ENCODE data around the gene SDCCAG8.

The SDCCAG8 gene

DNA sequence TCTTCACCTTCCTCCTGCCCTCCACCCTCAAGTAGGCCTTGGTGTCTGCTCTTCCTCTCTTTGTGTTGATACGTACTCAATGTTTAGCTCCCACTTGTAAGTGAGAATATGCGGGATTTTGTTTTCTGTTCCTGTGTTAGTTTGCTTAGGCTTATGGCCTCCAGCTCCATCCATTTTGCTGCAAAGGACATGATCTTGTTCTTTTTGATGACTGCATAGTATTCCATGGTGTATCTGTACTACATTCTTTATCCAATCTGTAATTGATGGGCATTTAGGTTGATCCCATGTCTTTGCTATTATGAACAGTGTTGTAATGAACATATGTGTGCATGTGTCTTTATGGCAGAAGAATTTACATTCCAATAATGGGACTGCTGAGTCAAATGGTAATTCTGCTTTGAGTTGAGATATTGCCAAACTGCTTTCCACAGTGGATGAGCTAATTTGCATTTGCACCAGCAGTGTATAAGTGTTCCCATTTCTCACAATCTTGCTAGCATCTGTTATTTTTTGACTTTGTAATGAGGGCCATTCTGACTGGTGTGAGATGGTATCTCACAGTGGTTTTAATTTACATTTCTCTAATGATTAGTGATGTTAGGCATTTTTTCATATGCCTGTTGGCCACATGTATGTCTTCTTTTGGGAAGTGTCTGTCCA, 272.7 kb downstream of the SDCCAG8 start:
- TF ChIP-seq, protein P1, sequence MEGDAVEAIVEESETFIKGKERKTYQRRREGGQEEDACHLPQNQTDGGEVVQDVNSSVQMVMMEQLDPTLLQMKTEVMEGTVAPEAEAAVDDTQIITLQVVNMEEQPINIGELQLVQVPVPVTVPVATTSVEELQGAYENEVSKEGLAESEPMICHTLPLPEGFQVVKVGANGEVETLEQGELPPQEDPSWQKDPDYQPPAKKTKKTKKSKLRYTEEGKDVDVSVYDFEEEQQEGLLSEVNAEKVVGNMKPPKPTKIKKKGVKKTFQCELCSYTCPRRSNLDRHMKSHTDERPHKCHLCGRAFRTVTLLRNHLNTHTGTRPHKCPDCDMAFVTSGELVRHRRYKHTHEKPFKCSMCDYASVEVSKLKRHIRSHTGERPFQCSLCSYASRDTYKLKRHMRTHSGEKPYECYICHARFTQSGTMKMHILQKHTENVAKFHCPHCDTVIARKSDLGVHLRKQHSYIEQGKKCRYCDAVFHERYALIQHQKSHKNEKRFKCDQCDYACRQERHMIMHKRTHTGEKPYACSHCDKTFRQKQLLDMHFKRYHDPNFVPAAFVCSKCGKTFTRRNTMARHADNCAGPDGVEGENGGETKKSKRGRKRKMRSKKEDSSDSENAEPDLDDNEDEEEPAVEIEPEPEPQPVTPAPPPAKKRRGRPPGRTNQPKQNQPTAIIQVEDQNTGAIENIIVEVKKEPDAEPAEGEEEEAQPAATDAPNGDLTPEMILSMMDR (IDR thresholded peaks at IDR 0.05; ENCODE audit: control insufficient read depth, insufficient read depth, low read depth, low read length, missing control alignments): no peak
- no peak overlapping the region for H3K4me3 ChIP-seq (ENCODE audit: control insufficient read depth, low read depth, low read length)
- no peak for DNase-seq (ENCODE audit: low read depth)

DNA sequence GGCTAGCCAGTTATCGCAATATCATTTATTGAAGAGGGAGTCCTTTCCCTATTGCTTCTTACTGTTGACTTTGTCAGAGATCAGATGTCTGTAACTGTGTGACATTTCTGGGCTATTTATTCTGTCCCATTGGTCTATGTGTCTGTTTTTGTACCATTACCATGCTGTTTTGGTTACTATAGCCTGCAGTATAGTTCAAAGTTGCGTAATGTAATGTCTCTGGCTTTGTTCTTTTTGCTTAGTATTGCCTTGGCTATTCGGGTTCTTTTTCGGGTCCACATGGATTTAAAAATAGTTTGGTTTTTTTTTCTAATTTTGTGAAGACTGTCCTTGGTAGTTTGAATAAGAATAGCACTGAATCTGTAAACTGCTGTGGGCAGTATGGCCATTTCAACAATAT, 273.7 kb downstream of the SDCCAG8 start:
- TF ChIP-seq, protein P1 (IDR thresholded peaks at IDR 0.05; ENCODE audit: control insufficient read depth, insufficient read depth, low read depth, low read length, missing control alignments): no peak
- no peak overlapping the region for H3K4me3 ChIP-seq (ENCODE audit: control insufficient read depth, low read depth, low read length)
- DNase-seq (ENCODE audit: low read depth): no peak

DNA sequence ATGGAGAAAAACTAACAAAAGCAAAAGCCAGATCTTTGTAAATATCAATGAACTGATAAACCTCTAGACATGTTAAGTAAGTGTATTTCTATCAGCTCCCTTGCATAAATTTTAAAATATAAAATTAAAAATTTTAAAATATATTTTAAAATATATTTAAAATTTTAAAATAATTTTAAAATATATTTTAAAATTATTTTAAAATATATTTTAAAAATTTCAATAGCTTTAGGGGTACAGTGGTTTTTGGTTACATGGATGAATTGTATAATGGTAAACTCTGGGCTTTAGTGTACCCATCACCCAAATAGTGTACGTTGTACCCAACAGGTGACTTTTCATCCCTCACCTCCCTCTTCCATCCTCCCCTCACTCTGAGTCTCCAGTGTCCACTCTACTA, 279.2 kb downstream of the SDCCAG8 start:
- DNase-seq (ENCODE audit: low read depth): no peak
- TF ChIP-seq, protein P1 (IDR thresholded peaks at IDR 0.05; ENCODE audit: control insufficient read depth, insufficient read depth, low read depth, low read length, missing control alignments): no peak
- H3K4me3 ChIP-seq (ENCODE audit: control insufficient read depth, low read depth, low read length): no peak overlapping the region

DNA sequence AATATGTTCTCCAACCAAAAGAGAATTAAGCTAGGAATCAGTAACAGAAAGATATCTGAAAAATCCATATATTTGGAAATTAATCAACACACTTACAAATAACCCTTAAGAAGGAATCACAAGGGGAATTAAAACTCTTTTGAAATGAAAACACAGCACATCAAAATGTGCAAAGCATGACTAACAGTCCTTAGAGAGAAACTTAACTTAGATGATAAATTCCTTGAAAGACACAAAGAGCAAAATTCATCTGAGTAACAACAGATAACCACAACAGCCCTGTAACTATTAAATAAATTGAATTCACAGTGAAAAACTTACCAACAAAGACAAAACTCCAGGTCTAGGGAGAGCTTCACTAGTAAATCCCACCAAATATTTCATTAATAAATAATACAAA, 283.8 kb downstream of the SDCCAG8 start:
- TF ChIP-seq, protein P1 (IDR thresholded peaks at IDR 0.05; ENCODE audit: control insufficient read depth, insufficient read depth, low read depth, low read length, missing control alignments): no peak
- DNase-seq (ENCODE audit: low read depth): no peak
- H3K4me3 ChIP-seq (ENCODE audit: control insufficient read depth, low read depth, low read length): no peak overlapping the region

DNA sequence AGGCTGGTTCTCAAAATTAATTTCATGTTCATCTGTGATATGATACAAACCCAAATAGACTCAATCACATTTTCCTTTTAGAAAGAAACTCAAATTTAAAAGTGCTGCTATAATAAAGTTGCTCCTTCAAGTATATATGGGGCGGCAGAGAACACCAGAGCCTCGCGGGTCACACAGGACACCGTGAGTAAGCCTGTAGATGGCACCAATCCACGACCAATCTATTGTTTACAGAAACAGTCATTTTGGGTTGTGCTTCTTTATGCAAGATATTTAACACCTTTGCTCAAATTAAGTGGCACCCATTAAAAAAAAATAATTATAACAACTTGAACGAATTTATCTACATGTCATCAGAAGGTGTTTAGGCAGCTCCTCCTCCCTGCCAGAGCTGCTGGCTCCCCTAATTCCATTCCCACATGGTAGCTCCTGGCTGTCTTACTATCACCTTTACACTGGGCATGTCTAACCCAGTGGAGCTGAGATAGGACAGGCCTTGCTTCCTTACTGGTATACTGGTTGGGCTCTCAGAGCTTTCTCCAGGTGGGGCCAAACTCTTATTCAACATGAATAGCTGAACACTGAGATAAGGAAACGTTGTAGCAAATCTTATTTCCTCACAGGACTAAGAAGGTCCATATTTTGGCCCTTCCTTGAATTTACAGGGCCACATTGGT, 287.0 kb downstream of the SDCCAG8 start:
- DNase-seq (ENCODE audit: low read depth): no peak

DNA sequence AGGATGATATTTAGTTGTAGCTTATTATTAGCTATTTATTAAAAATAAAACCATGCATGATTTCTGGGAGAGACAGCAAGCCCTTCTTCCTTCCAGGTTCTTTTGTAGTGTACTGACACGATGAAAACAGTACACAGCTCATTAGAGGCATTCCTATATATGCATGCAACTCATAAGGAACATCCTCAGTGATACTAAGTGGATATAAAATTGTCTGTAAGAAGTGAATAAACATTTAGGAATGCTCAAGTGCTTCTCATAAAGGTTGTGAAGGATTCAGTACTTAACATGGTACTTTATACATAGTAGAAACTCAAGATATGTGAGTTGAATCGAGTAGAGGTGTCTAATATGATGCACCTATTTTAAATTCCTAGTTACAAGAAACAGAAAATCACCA, 287.7 kb downstream of the SDCCAG8 start:
- no peak overlapping the region for H3K4me3 ChIP-seq (ENCODE audit: control insufficient read depth, low read depth, low read length)
- TF ChIP-seq, protein P1 (IDR thresholded peaks at IDR 0.05; ENCODE audit: control insufficient read depth, insufficient read depth, low read depth, low read length, missing control alignments): no peak
- no peak for DNase-seq (ENCODE audit: low read depth)

More for the DNA sequence above, 287.0 kb downstream of the SDCCAG8 start:
- TF ChIP-seq, protein P1 (IDR thresholded peaks at IDR 0.05; ENCODE audit: control insufficient read depth, insufficient read depth, low read depth, low read length, missing control alignments): no peak
- H3K4me3 ChIP-seq (ENCODE audit: control insufficient read depth, low read depth, low read length): no peak overlapping the region
